ENCODE data around the gene DAP.
"Not testable (repeated sequence)": the region's sequence is repeated elsewhere in the genome, so short reads cannot be mapped to it uniquely, and the experiment has no call there.

DAP gene

DNA sequence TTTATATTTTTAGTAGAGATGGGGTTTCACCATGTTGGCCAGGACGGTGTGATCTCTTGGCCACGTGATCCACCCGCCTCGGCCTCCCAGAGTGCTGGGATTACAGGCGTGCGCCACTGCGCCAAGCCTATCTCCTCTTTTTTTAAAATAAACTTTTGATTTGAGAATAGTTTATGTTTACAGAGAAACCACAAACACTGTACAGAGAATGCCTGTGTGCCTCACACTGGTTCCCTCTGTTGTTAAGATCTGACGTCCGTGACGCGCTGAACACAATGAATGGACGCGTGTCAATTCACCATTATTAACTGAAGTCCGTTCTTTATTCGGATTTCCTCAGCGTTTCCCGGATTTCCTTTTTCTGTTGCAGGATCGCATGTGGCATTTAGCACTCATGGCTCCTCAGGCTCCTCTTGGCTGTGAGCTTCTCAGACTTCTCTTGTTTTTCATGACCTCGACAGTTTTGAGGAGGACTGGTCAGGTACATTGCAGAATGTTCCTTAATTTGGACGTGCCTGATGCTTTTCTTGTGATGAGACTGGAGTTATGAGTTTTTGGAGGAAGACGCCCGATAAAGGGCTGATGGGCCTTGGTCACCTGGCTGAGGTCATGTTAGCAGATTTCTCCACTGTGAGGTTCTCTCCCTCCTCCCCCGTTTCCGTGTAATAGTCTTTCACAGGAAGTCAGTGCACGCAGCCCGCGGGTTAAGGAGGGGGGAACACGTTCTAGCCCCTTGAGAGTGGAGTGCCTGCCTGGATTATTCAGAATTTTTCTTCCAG, 127.6 kb downstream of the DAP start:
- DNase-seq (ENCODE audit: low read depth in 3 of 3) = peak in 2 of 3 experiments; percentile 13 to 31

DNA sequence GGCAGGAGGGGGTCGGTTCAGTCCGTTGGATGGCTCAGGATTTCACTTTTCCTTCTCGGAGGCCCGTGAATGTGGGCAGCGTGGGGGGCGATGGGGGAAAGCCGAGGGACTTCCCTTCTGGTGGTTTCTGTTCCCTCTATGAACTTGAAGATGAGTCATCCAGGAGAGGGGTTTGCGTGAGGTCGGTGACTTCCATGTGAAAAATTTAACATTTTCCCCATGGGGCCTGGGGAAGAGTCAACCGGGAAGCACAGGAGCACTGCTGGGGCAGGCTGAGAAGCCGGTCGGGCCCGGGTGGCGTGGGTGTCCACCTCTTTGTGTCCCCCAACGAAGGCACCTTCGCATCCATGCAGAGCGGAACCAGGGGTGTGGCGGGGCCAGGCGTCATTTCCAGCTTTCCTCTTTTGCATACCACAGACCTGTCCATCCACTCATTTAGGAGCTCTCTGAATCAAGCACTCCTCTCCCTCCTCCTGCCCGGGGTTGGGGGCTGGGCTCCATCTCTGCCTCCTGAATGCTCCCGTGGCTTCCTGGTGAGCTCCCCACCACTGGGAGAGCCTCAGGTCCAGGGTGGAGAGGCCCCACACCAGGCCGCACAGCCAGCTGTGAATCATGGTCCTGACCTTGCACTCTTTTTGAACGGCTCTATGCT, 128.8 kb downstream of the DAP start:
- peak in 1 of 3 experiments; percentile 14 for DNase-seq (ENCODE audit: low read depth in 3 of 3)

DNA sequence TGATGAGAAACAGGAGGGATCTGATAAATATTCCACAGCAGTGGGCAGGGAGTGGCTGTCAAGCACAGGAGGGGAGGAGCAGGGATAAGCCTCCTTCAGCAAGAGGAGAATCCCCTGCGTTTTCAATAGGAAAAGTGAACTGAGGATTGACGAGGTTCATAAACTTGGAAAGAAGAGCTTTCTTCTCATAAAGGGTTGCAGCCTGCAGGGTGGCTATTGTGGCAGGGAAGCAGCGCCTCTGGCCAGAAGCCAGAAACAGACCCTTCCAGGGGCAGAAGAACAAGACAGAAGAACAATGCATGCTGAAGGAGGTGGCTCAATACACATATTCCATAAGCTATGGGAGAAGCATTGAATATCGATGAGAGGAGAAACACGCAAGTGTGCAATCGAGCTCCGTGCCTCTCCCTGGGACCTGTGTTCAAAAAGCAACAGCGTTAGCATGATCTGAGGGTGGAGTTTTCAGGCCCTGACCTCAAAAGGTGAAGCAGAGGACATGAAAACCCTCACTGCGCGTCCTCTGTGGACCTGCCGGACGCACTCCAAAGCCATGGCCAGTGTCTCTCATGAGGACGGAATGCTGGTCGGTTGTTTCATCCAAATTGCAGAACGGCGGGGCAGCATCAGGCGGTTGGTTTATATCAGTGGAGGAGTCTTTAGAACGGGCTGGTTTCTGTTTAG, 129.6 kb downstream of the DAP start:
- DNase-seq (ENCODE audit: low read depth in 3 of 3) = no peak

DNA sequence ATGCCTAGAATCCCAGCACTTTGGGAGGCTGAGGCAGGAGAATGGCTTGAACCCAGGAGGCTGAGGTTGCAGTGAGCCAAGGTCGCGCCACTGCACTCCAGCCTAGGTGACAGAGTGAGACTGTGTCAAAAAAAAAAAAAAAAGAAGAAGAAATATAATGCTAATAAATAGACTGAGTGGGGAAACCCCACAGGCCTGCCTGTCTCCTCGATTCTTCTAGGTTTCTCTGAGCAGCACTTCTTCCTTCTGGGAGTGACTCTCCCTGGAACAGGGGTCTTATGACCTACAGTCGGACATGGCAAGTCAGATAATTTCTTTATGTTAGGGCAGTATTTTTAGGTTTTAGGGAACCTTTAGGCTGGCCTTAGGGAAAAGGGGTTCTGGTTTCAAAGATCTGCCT, 130.3 kb downstream of the DAP start:
- DNase-seq (ENCODE audit: low read depth in 3 of 3) = not testable (repeated sequence)

DNA sequence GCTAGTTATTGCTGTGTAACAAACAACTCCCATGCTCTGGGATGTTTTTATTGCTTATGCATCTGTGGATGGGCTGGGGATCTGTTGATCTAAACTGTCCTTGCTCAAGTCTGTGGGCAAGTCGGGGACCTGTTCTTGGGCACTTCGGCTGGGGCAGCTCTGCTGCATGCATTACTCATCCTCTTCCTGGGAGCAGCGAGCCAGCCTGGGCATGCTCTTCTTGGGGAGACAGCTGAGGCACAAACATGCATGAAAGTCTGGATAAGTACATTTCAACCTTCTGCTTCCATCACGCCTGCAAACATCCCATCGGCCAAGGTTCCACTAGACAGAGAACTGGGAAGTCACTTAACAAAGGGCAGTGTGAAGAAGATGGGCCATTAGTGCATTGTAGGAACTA, 130.9 kb downstream of the DAP start:
- DNase-seq (ENCODE audit: low read depth in 3 of 3) = no peak

DNA sequence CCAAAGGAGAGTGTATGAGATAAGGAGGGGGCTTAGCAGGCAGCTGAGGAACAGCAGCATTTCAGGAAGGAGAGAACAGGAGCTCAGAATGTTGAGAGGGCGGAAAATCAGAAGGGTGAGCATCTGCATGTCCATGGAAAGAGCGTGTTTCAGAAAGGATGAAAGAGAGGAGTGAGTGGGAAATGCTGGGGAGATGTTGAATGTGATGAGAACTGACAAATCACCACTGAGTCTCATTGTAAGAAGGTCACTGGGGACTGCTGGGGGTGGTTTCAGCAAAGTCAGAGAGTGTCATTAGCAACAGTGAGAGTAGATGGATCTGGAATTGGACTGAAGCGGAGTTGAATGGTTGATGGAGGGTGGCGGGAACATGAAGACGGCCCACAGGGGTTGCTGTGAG, 131.4 kb downstream of the DAP start:
- no peak for DNase-seq (ENCODE audit: low read depth in 3 of 3)

Data from stimulated activated CD4-positive, alpha-beta T cell treated with anti-CD3 and anti-CD28 coated beads, TNF-alpha, amount 100 ng/mL, for 4 hours (primary cell).